ENCODE measurements around the gene MYO1A. TPM values are rescaled to one million over a fixed set of nuclear protein-coding genes. Genes with fewer than 3 reads are reported as not detected.

Gene MYO1A
- polyA plus RNA-seq, 1 of the 3 experiments (the other 2 are of a cell fraction): not detected

DNA sequence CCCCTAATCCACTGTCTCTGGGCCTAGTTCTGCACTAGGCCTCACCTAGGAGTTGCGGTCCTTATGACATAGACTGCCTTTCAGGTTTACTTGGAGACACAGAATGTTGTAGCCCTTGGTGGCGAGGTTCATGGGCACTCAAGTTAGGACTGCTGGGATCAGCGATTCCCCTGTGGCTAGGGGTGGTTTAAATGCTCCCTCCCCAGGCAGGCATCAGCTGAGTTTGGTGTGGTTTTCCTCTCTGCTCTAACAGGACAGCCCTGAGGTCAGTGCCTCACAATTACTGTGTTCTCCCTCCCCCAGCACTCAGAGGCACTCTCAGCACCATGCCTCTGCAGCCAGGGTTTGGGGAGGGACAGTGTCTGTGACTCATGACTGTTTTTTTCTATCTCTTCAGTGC is 70.3 kb downstream of the MYO1A start:
- Histone ChIP-seq H3K27ac (ENCODE audit: low read depth in 2 of 2, low read length in 1 of 2) (no peak overlapping the region), H3K9me2 (no peaks in the 10 kb centered on the region), H2AFZ (ENCODE audit: low read depth) (no peak overlapping the region), H3K4me1 (ENCODE audit: control insufficient read depth in 1 of 2, insufficient read depth in 2 of 2, low read depth in 1 of 2, low read length in 1 of 2) (no peaks in the 10 kb centered on the region), H3K9me3 (no peaks in the 10 kb centered on the region), H3K4me3 (ENCODE audit: low read depth in 2 of 2, low read length in 1 of 2) (no peak overlapping the region), H3K9ac (no peak overlapping the region), H3K27me3 (ENCODE audit: insufficient read depth) (no peaks in the 10 kb centered on the region), H3K4me2 (no peak overlapping the region), H3K36me3 (replicated peaks in 1 of 2; ENCODE audit: control insufficient read depth in 1 of 2, insufficient read depth in 2 of 2, low read length in 1 of 2) (no peaks in the 10 kb centered on the region), H4K20me1 (ENCODE audit: insufficient read depth) (no peaks in the 10 kb centered on the region), H3F3A (replicated peaks; ENCODE audit: insufficient read depth) (no peaks in the 10 kb centered on the region), H3K79me2 (ENCODE audit: insufficient read depth) (no peaks in the 10 kb centered on the region)
- 73% methylated on average over 3 of the region's 3 CpGs for WGBS (ENCODE audit: low lambda C conversion rate)
- POLR2A ChIA-PET: no interaction called here
- CTCF ChIA-PET: interaction anchor here (0.8 to 1.2 kb wide), 3 partner anchors 8 to 217 kb away, joined by 3 to 5 read pairs (median 3); no protein-coding TSS in a partner anchor
- no peak for DNase-seq
- TF ChIP-seq ELF1 (IDR thresholded peaks at IDR 0.05): no peak
- TF ChIP-seq CHD2 (IDR thresholded peaks at IDR 0.05; ENCODE audit: low read length, partially characterized antibody): no peak
- no peak for TF ChIP-seq MEF2A (IDR thresholded peaks at IDR 0.05; ENCODE audit: borderline replicate concordance, low read depth)
- no peak for TF ChIP-seq POLR2AphosphoS5 (IDR thresholded peaks at IDR 0.05; ENCODE audit: low read depth, low read length)
- TF ChIP-seq FOXJ3 (CRISPR knock-in tag; IDR thresholded peaks at IDR 0.05): no peak
- TF ChIP-seq, protein P1, sequence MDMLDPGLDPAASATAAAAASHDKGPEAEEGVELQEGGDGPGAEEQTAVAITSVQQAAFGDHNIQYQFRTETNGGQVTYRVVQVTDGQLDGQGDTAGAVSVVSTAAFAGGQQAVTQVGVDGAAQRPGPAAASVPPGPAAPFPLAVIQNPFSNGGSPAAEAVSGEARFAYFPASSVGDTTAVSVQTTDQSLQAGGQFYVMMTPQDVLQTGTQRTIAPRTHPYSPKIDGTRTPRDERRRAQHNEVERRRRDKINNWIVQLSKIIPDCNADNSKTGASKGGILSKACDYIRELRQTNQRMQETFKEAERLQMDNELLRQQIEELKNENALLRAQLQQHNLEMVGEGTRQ (IDR thresholded peaks at IDR 0.05; ENCODE audit: borderline replicate concordance, low read depth, low read length): no peak
- no peak for TF ChIP-seq RFX5 (IDR thresholded peaks at IDR 0.05; ENCODE audit: low read length)
- TF ChIP-seq, protein P2, sequence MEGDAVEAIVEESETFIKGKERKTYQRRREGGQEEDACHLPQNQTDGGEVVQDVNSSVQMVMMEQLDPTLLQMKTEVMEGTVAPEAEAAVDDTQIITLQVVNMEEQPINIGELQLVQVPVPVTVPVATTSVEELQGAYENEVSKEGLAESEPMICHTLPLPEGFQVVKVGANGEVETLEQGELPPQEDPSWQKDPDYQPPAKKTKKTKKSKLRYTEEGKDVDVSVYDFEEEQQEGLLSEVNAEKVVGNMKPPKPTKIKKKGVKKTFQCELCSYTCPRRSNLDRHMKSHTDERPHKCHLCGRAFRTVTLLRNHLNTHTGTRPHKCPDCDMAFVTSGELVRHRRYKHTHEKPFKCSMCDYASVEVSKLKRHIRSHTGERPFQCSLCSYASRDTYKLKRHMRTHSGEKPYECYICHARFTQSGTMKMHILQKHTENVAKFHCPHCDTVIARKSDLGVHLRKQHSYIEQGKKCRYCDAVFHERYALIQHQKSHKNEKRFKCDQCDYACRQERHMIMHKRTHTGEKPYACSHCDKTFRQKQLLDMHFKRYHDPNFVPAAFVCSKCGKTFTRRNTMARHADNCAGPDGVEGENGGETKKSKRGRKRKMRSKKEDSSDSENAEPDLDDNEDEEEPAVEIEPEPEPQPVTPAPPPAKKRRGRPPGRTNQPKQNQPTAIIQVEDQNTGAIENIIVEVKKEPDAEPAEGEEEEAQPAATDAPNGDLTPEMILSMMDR (IDR thresholded peaks at IDR 0.05): no peak
- no peak for TF ChIP-seq EZH2phosphoT487 (IDR thresholded peaks at IDR 0.05; ENCODE audit: borderline replicate concordance, low read depth)
- no peak for TF ChIP-seq TCF12 (IDR thresholded peaks at IDR 0.05)
- no peak for TF ChIP-seq FOXM1 (IDR thresholded peaks at IDR 0.05; ENCODE audit: low read depth)
- TF ChIP-seq REST (IDR thresholded peaks at IDR 0.05; ENCODE audit: low read depth, low read length): no peak
- no peak for TF ChIP-seq EP300 (IDR thresholded peaks at IDR 0.05; ENCODE audit: borderline replicate concordance in 1 of 2, low read depth in 1 of 2, low read length in 1 of 2)
- TF ChIP-seq GABPA (IDR thresholded peaks at IDR 0.05; ENCODE audit: low read depth): no peak
- no peak for TF ChIP-seq SIN3A (IDR thresholded peaks at IDR 0.05; ENCODE audit: borderline replicate concordance, low read depth, low read length)
- TF ChIP-seq USF1 (IDR thresholded peaks at IDR 0.05; ENCODE audit: borderline replicate concordance, low read depth): no peak

Other genes with a start within 250 kb of the MYO1A start
- gene SDR9C7, start 115.7 kb downstream of the MYO1A start, polyA plus RNA-seq (2012; rRNA removed): not detected in 2 replicates
- 0.12 and 0.18 TPM in 2 replicates for gene RDH16, start 92.5 kb downstream of the MYO1A start, polyA plus RNA-seq (2012; rRNA removed)
- gene ZBTB39, start 43.6 kb downstream of the MYO1A start, polyA plus RNA-seq (2012; rRNA removed): 3.7 and 4.8 TPM in 2 replicates
- gene TAC3, start 33.6 kb downstream of the MYO1A start, polyA plus RNA-seq (2012; rRNA removed): not detected in 2 replicates
- gene NEMP1, start 28.7 kb upstream of the MYO1A start, polyA plus RNA-seq (2012; rRNA removed): 6.2 and 8.8 TPM in 2 replicates
- gene NAB2, start 39.0 kb upstream of the MYO1A start, polyA plus RNA-seq (2012; rRNA removed): 23.7 and 24.9 TPM in 2 replicates
- gene STAT6, start 61.2 kb upstream of the MYO1A start, polyA plus RNA-seq (2012; rRNA removed): 0.15 and 0.42 TPM in 2 replicates
- gene LRP1, start 78.4 kb upstream of the MYO1A start, polyA plus RNA-seq (2012; rRNA removed): 18.8 and 55.0 TPM in 2 replicates
- gene LRP1-AS, start 97.5 kb upstream of the MYO1A start, polyA plus RNA-seq (2012; rRNA removed): not detected in 2 replicates
- 0.18 and 0.31 TPM in 2 replicates for gene NXPH4, start 166.7 kb upstream of the MYO1A start, polyA plus RNA-seq (2012; rRNA removed)
- gene SHMT2, start 179.6 kb upstream of the MYO1A start, polyA plus RNA-seq (2012; rRNA removed): 181 and 204 TPM in 2 replicates
- gene STAC3, start 201.1 kb upstream of the MYO1A start, polyA plus RNA-seq (2012; rRNA removed): 0.63 and 0.76 TPM in 2 replicates

Data from SK-N-SH (cell line).